HepG2 (cell line): ENCODE data around the gene SORD. TPM values are rescaled to one million over a fixed set of nuclear protein-coding genes. Genes with fewer than 3 reads are reported as not detected.

ENCODE experiments used
- ATAC-seq: fragments of 200-7000 bp; cut with Tn5 transposase; 3 replicates; pipeline ENCODE4 v1.9.1; 2020; ENCODE audit warnings: mild to moderate bottlenecking, moderate library complexity
- BruUV-seq: library from RNA; stranded (reverse); fragments of 400-500 nt; replicated peaks from 2 replicates; lab custom pipeline; 2021; lab: Mats Ljungman, UMichigan
- CTCF ChIA-PET: fragments of 300-600 bp; formaldehyde crosslinking; extraction: SDS; loops from one replicate; lab custom pipeline; 2021; ENCODE audit warnings: low total read pairs, inconsistent platforms, low intra/inter-chr PET ratio; lab: Yijun Ruan, JAX
- POLR2A ChIA-PET: fragments of 350-600 bp; sonication (Branson Sonifier 250); formaldehyde crosslinking; loops from one replicate; lab custom pipeline; 2020; ENCODE audit warnings: antibody characterized with exemption, inconsistent platforms; lab: Yijun Ruan, JAX
- DNase-seq: peaks from one replicate; pipeline ENCODE4 v3.0.0-alpha.2; 2015; ENCODE audit warnings: low spot score
- FAIRE-seq: peaks from 3 replicates; lab custom pipeline; 2011; peaks lifted over from hg19 to GRCh38; lab: Jason Lieb, UNC
- H2AFZ ChIP-seq: one replicate; pipeline ENCODE4 v1.6.1; 2011; ENCODE audit warnings: low read length, inconsistent platforms
- H3K27ac ChIP-seq: fragments of 300-600 bp; 3 replicates; pipeline ENCODE4 v1.8.0; 2011; ENCODE audit warnings: mixed run types, mild to moderate bottlenecking, mixed read lengths, low read length, inconsistent platforms; ENCODE audit not compliant: insufficient read depth; ENCODE audit errors: extremely low read length
- H3K27me3 ChIP-seq, 2 experiments: fragments of 200-600 bp in 1 of 2; 2 replicates in 1 of 2; 3 replicates in 1 of 2; pipeline versions ENCODE4 v1.6.0 to v1.8.0; 2011; ENCODE audit warnings: low read length in 2 of 2, mild to moderate bottlenecking in 2 of 2, moderate library complexity in 2 of 2, inconsistent platforms in 1 of 2; ENCODE audit not compliant: insufficient read depth in 2 of 2, control insufficient read depth in 1 of 2
- H3K36me3 ChIP-seq, 2 experiments: fragments of 200-600 bp in 1 of 2; replicated peaks in 1 of 2; 2 replicates in 1 of 2; 3 replicates in 1 of 2; pipeline versions ENCODE4 v1.5.1 to v1.8.0; 2011; ENCODE audit warnings: low read length in 2 of 2, inconsistent platforms in 1 of 2; ENCODE audit not compliant: insufficient read depth in 2 of 2, control insufficient read depth in 1 of 2
- H3K4me1 ChIP-seq: 2 replicates; pipeline ENCODE4 v1.5.1; 2012; ENCODE audit warnings: low read length, inconsistent platforms; ENCODE audit not compliant: insufficient read depth
- H3K4me2 ChIP-seq: 2 replicates; pipeline ENCODE4 v1.6.0; 2011; ENCODE audit warnings: low read depth, low read length, inconsistent platforms
- H3K4me3 ChIP-seq, 3 experiments: fragments of 200-600 bp in 1 of 3; sonication (generic), shearing (Covaris generic) in 1 of 3; replicated peaks in 1 of 3; 2 replicates each; pipeline ENCODE4 v1.5.1; 2011 to 2016; ENCODE audit warnings: low read length in 3 of 3, inconsistent platforms in 2 of 3, low read depth in 2 of 3, mild to moderate bottlenecking in 2 of 3, control low read depth in 1 of 3, mixed read lengths in 1 of 3; ENCODE audit not compliant: insufficient read depth in 1 of 3
- H3K79me2 ChIP-seq: one replicate; pipeline ENCODE4 v1.6.1; 2011; ENCODE audit warnings: low read length, inconsistent platforms; ENCODE audit not compliant: insufficient read depth
- H3K9ac ChIP-seq: 2 replicates; pipeline ENCODE4 v1.6.0; 2011; ENCODE audit warnings: mild to moderate bottlenecking, low read depth, low read length, inconsistent platforms; ENCODE audit not compliant: insufficient read depth
- H3K9me3 ChIP-seq: 2 replicates; pipeline ENCODE4 v1.5.1; 2012; ENCODE audit warnings: mild to moderate bottlenecking, low read length
- H4K20me1 ChIP-seq: 2 replicates; pipeline ENCODE4 v1.6.0; 2011; ENCODE audit warnings: inconsistent platforms, mild to moderate bottlenecking, low read length, moderate library complexity; ENCODE audit not compliant: insufficient read depth
- DNMT1 ChIP-seq: sonication (generic); formaldehyde crosslinking; IDR thresholded peaks from 2 replicates; pipeline ENCODE4 v1.5.1; 2020; ENCODE audit warnings: mild to moderate bottlenecking, missing genetic modification reagents
- HNRNPLL ChIP-seq: fragments of 200-400 bp; formaldehyde crosslinking; IDR thresholded peaks from 2 replicates; pipeline ENCODE4 v1.6.1; 2017; ENCODE audit warnings: mild to moderate bottlenecking, low read depth, low read length; ENCODE audit not compliant: poor library complexity, severe bottlenecking
- KLF9 ChIP-seq: IDR thresholded peaks from 2 replicates; pipeline ENCODE4 v1.6.1; 2016; ENCODE audit warnings: low read depth
- RAD21 ChIP-seq: fragments of 450-650 bp; formaldehyde crosslinking; IDR thresholded peaks from 2 replicates; pipeline ENCODE4 v1.5.0; 2020; ENCODE audit warnings: mild to moderate bottlenecking
- SRSF9 ChIP-seq: fragments of 200-400 bp; formaldehyde crosslinking; IDR thresholded peaks from 2 replicates; pipeline ENCODE4 v1.6.1; 2018; ENCODE audit warnings: borderline replicate concordance, mild to moderate bottlenecking, low read depth, low read length; ENCODE audit not compliant: insufficient read depth, poor library complexity, severe bottlenecking
- TEAD2 ChIP-seq: sonication (generic); formaldehyde crosslinking; IDR thresholded peaks from 2 replicates; pipeline ENCODE4 v1.9.0; 2021; ENCODE audit warnings: missing genetic modification reagents
- YEATS4 ChIP-seq: sonication (generic); formaldehyde crosslinking; IDR thresholded peaks from 2 replicates; pipeline ENCODE4 v1.4.0; 2020; ENCODE audit warnings: missing genetic modification reagents, borderline replicate concordance
- ZFY ChIP-seq: sonication (generic); formaldehyde crosslinking; IDR thresholded peaks from 2 replicates; pipeline ENCODE4 v1.4.0; 2020; ENCODE audit warnings: missing genetic modification reagents
- ZNF101 ChIP-seq: sonication (generic); formaldehyde crosslinking; IDR thresholded peaks from 2 replicates; pipeline ENCODE4 v1.4.0; 2020; ENCODE audit warnings: mild to moderate bottlenecking, low read depth, missing genetic modification reagents, borderline replicate concordance
- ZNF432 ChIP-seq: sonication (generic); formaldehyde crosslinking; IDR thresholded peaks from 2 replicates; pipeline ENCODE4 v1.5.0; 2020; ENCODE audit warnings: missing genetic modification reagents, mild to moderate bottlenecking, borderline replicate concordance
- WGBS: methylation state at CpG from one replicate; pipeline ENCODE4 v1.1.6; 2017; ENCODE audit warnings: low lambda C conversion rate; 5-methylcytosine and 5-hydroxymethylcytosine counted together
- in situ Hi-C: cut with HindIII; loops from 2 replicates; pipeline ENCODE4 v1.10.0; 2017; ENCODE audit warnings: low pct_unique_long_range_greater_than_20kb; ENCODE audit not compliant: extremely low pct_ligation_motif_present
- intact Hi-C: fragments of 100-400 bp; cut with micrococcal nuclease; formaldehyde crosslinking; loops from one replicate; pipeline ENCODE4 v1.10.0; 2022; ENCODE audit not compliant: unreplicated experiment
- polyA plus RNA-seq, 8 experiments: library from polyadenylated mRNA; depleted of rRNA in 3 of 8; stranded (reverse) in 7 of 8; unstranded in 1 of 8; fragments of >200 nt; fragmentation: Illumina TruSeq in 4 of 8; extraction: Trizol in 4 of 8; gene quantifications; 2 replicates each; pipeline versions ENCODE4 v1.2.1 to v1.2.3, GENCODE V29; 2011 to 2016; ENCODE audit warnings: low read depth in 4 of 8, missing spikeins in 1 of 8, mixed read lengths in 1 of 8; ENCODE audit not compliant: insufficient read depth in 1 of 8
- total RNA-seq, 5 experiments: library from RNA; depleted of rRNA; stranded (reverse); fragments of >200 nt; fragmentation: Illumina TruSeq; extraction: Trizol; gene quantifications; 2 replicates each; pipeline ENCODE4 v1.2.3, GENCODE V29; 2016; ENCODE audit warnings: low read depth in 1 of 5
- TF ChIP-seq, protein P1 (sequence below): IDR thresholded peaks from 2 replicates; pipeline ENCODE4 v1.6.1; 2016; ENCODE audit warnings: low read depth, borderline replicate concordance
- TF ChIP-seq, protein P2 (sequence below): sonication (generic); formaldehyde crosslinking; IDR thresholded peaks from 2 replicates; pipeline ENCODE4 v1.5.1; 2020; ENCODE audit warnings: mild to moderate bottlenecking, moderate library complexity, missing genetic modification reagents

Gene SORD
- total and polyA plus RNA-seq, 2 of the 13 experiments (the other 11 are each of a cell fraction or from before 2014, with no cell fraction given) = 59.1 to 95.3 TPM

DNA sequence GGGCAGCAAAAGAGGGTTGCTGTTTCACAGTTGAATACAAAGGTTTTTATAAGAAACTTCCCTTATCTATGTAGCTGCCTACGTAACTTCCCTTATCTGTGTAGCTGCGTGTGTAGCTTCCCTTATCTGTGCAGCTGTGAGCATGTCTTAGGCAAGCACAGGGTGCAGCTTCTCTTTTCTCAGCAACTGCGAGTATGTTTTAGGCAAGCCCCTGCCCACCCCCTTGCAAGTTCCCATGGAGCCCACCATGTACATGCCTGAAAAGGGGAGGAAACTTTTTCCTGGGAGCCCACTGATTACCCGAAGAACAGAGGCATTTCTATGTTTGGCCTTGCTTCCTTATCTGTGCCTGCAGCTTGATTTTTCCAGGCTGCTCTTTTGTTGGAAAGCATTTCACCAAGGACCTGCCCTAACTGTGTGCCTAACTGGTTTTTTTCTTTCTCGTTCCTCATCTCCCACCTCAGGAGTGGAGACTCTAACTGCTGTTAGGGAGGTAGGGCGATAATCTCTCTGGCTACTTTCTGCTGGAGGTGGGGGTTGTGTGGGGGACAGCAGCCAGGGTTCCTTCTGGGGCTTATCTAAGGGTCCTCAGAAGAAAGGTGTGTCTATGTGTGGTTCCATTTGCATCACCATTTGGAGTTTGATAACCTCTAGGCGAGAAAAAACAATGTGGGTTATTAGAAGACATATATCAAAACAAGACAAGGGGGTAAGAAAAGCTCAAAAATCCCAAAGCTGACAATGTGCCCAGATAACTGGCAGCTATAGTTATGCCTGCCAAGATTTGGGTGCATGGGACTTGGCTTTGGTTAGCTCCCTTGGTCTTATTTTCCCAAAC is 26.0 kb downstream of the SORD start:
- DNase-seq (no peak), ATAC-seq (no peak), FAIRE-seq (no peak)
- POLR2A ChIA-PET = no interaction called here
- BruUV-seq = no TSS peak
- no peaks in the 10 kb centered on the region for H4K20me1 ChIP-seq
- no peaks in the 10 kb centered on the region for H3K27me3 ChIP-seq
- peaks cover 10 to 48% of the 10 kb centered on the region in 2 experiments for H3K36me3 ChIP-seq
- H3K4me3 ChIP-seq = no peak overlapping the region
- WGBS = 97% methylated on average over 7 of the region's 7 CpGs
- CTCF ChIA-PET = no interaction called here
- TF ChIP-seq ZFY (CRISPR knock-in tag) (no peak), DNMT1 (CRISPR knock-in tag) (no peak), TEAD2 (CRISPR knock-in tag) (no peak), ZNF432 (CRISPR knock-in tag) (no peak), HNRNPLL (no peak), YEATS4 (CRISPR knock-in tag) (no peak), RAD21 (no peak), KLF9 (CRISPR knock-in tag) (no peak), ZNF101 (CRISPR knock-in tag) (no peak), SRSF9 (no peak)
- TF ChIP-seq, protein P1, sequence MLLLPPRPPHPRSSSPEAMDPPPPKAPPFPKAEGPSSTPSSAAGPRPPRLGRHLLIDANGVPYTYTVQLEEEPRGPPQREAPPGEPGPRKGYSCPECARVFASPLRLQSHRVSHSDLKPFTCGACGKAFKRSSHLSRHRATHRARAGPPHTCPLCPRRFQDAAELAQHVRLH (CRISPR knock-in tag) = no peak
- TF ChIP-seq, protein P2, sequence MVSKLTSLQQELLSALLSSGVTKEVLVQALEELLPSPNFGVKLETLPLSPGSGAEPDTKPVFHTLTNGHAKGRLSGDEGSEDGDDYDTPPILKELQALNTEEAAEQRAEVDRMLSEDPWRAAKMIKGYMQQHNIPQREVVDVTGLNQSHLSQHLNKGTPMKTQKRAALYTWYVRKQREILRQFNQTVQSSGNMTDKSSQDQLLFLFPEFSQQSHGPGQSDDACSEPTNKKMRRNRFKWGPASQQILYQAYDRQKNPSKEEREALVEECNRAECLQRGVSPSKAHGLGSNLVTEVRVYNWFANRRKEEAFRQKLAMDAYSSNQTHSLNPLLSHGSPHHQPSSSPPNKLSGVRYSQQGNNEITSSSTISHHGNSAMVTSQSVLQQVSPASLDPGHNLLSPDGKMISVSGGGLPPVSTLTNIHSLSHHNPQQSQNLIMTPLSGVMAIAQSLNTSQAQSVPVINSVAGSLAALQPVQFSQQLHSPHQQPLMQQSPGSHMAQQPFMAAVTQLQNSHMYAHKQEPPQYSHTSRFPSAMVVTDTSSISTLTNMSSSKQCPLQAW (CRISPR knock-in tag) = no peak
- no peak overlapping the region for H3K9ac ChIP-seq
- intact Hi-C loops (no loop called here), in situ Hi-C loops (no loop called here)
- no peak overlapping the region for H2AFZ ChIP-seq
- no peaks in the 10 kb centered on the region for H3K9me3 ChIP-seq
- H3K27ac ChIP-seq = no peak overlapping the region
- no peaks in the 10 kb centered on the region for H3K4me1 ChIP-seq
- H3K4me2 ChIP-seq = no peak overlapping the region
- peaks cover 3% of the 10 kb centered on the region for H3K79me2 ChIP-seq
